ENCODE measurements around the gene MOGAT3. TPM values are rescaled to one million over a fixed set of nuclear protein-coding genes. Genes with fewer than 3 reads are reported as not detected.

The MOGAT3 gene
- not detected for total RNA-seq
- long read RNA-seq: 0 reads

- H3K9me3 ChIP-seq (replicated peaks): no peaks in the 10 kb centered on the region
- H3K4me1 ChIP-seq: peaks cover 10% of the 10 kb centered on the region
- H3K27me3 ChIP-seq (ENCODE audit: low read depth): peaks cover 80% of the 10 kb centered on the region
- H3K27ac ChIP-seq (replicated peaks): no peak within 1 kb of the TSS
- peaks cover 4% of the 10 kb centered on the region for H3K36me3 ChIP-seq
- peak within 1 kb of the TSS; percentile 42 for H3K4me3 ChIP-seq
- TF ChIP-seq, protein P1, sequence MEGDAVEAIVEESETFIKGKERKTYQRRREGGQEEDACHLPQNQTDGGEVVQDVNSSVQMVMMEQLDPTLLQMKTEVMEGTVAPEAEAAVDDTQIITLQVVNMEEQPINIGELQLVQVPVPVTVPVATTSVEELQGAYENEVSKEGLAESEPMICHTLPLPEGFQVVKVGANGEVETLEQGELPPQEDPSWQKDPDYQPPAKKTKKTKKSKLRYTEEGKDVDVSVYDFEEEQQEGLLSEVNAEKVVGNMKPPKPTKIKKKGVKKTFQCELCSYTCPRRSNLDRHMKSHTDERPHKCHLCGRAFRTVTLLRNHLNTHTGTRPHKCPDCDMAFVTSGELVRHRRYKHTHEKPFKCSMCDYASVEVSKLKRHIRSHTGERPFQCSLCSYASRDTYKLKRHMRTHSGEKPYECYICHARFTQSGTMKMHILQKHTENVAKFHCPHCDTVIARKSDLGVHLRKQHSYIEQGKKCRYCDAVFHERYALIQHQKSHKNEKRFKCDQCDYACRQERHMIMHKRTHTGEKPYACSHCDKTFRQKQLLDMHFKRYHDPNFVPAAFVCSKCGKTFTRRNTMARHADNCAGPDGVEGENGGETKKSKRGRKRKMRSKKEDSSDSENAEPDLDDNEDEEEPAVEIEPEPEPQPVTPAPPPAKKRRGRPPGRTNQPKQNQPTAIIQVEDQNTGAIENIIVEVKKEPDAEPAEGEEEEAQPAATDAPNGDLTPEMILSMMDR (IDR thresholded peaks at IDR 0.05; ENCODE audit: borderline replicate concordance): no peak
- intact Hi-C loops (cut with micrococcal nuclease): no loop called here
- DNase-seq: no peak
Observed at GRCh38 chr7:101200862-101201599, at the start of gene MOGAT3. MOGAT3 (minus strand) TSS chr7:101201036; CDS start chr7:101200854, 182 bp downstream.

- intact Hi-C loops (cut with micrococcal nuclease): no loop called here
- TF ChIP-seq, protein P1 (IDR thresholded peaks at IDR 0.05; ENCODE audit: borderline replicate concordance): no peak
- no peak for DNase-seq
- no peak overlapping the region for H3K4me3 ChIP-seq
- H3K27me3 ChIP-seq (ENCODE audit: low read depth): no peaks in the 10 kb centered on the region
- H3K4me1 ChIP-seq: peaks cover 40% of the 10 kb centered on the region
- no peak overlapping the region for H3K27ac ChIP-seq (replicated peaks)
- peaks cover 18% of the 10 kb centered on the region for H3K36me3 ChIP-seq
- H3K9me3 ChIP-seq (replicated peaks): no peaks in the 10 kb centered on the region
Observed at GRCh38 chr7:101250324-101250723, 49.5 kb upstream of the MOGAT3 start.

- Histone ChIP-seq H3K36me3 (peaks cover 18% of the 10 kb centered on the region), H3K27ac (replicated peaks) (no peak overlapping the region), H3K4me1 (peaks cover 59% of the 10 kb centered on the region), H3K9me3 (replicated peaks) (no peaks in the 10 kb centered on the region), H3K4me3 (no peak overlapping the region), H3K27me3 (ENCODE audit: low read depth) (no peaks in the 10 kb centered on the region)
- DNase-seq: no peak
- intact Hi-C loops (cut with micrococcal nuclease): no loop called here
- TF ChIP-seq, protein P1 (IDR thresholded peaks at IDR 0.05; ENCODE audit: borderline replicate concordance): no peak
Observed at GRCh38 chr7:101248276-101248675, 47.4 kb upstream of the MOGAT3 start.

GRCh38 chr7:101245147-101245668, 44.4 kb upstream of the MOGAT3 start:
- TF ChIP-seq, protein P1 (IDR thresholded peaks at IDR 0.05; ENCODE audit: borderline replicate concordance): no peak
- DNase-seq: no peak
- Histone ChIP-seq H3K27me3 (ENCODE audit: low read depth) (no peaks in the 10 kb centered on the region), H3K4me1 (peaks cover 64% of the 10 kb centered on the region), H3K4me3 (peak overlapping the region; percentile 79), H3K36me3 (peaks cover 27% of the 10 kb centered on the region), H3K9me3 (replicated peaks) (no peaks in the 10 kb centered on the region), H3K27ac (replicated peaks) (peak overlapping the region; percentile 95)
- intact Hi-C loops (cut with micrococcal nuclease): no loop called here

DNA sequence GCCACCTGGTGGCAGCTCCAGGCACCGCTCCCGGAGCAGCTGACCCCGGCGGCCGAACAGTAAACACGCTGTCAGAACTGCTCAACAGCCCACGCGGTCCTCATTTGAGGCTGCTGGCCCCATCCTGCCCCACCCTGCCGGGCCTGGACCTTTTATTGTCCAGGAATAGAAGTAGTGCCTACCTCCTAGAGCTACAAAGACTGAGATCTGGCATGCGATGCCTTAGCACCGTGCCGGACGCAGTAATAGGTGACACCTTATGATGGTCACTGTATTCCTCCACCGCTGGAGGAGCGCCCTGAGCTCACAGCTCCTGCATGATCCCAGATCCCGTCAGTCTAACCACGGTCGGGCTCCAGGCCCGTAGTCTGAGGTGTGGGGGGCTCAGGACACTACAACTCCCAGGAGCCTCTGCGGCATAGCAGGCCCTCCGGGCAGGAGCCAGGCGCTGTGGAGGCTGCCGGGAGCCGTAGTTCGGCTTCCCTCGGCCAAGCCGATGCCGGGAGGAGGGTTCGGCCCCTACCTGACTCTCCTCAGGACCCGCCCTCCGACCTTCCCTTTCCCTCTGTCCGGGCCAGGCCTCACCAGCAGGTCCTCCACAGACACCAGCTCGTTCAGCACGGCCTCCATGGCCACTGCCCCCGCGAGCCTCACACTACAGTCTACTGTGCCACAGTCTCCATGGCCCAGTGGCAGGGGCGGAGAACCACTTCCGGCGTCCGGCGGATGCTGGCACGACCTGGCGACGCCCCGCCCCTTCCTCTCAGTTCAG, 43.7 kb upstream of the MOGAT3 start, which contains the start of gene FIS1:
TSS of gene FIS1 (minus strand) at position 707 of the 772 bp plus-strand sequence. CDS start at position 630, 77 bp downstream.
- intact Hi-C loops (cut with micrococcal nuclease): no loop called here
- Histone ChIP-seq H3K27ac (replicated peaks) (peak within 1 kb of the TSS; percentile 95), H3K27me3 (ENCODE audit: low read depth) (no peaks in the 10 kb centered on the region), H3K9me3 (replicated peaks) (no peaks in the 10 kb centered on the region), H3K4me3 (peak within 1 kb of the TSS; percentile 79), H3K36me3 (peaks cover 29% of the 10 kb centered on the region), H3K4me1 (peaks cover 69% of the 10 kb centered on the region)
- TF ChIP-seq, protein P1 (IDR thresholded peaks at IDR 0.05; ENCODE audit: borderline replicate concordance): peak; percentile 98
- DNase-seq: peak; percentile 94

Data from left ventricle myocardium inferior (tissue), 1 donor.